Mesenchymal stem cell (in vitro differentiated cells and primary cell): ENCODE measurements around the gene TUBB4B.

Experiments used
- DNase-seq: peaks from one replicate; pipeline ENCODE4 v3.0.0-alpha.2; 2013
- H2AFZ ChIP-seq: one replicate; pipeline ENCODE4 v1.6.1; 2013; ENCODE audit warnings: low read depth, mild to moderate bottlenecking, control low read depth, inconsistent platforms, low read length, moderate library complexity
- H2AK5ac ChIP-seq: 2 replicates; pipeline ENCODE4 v1.6.1; 2013; ENCODE audit warnings: low read length, moderate library complexity, mild to moderate bottlenecking, inconsistent platforms; ENCODE audit not compliant: severe bottlenecking
- H2BK120ac ChIP-seq: one replicate; pipeline ENCODE4 v1.6.1; 2013; ENCODE audit warnings: low read depth, mild to moderate bottlenecking, inconsistent platforms, low read length, moderate library complexity
- H2BK12ac ChIP-seq, 2 experiments: one replicate each; pipeline ENCODE4 v1.6.1; 2013; ENCODE audit warnings: inconsistent platforms in 2 of 2, low read length in 2 of 2, mild to moderate bottlenecking in 2 of 2, moderate library complexity in 2 of 2, control low read depth in 1 of 2
- H2BK15ac ChIP-seq: one replicate; pipeline ENCODE4 v1.6.1; 2013; ENCODE audit warnings: mild to moderate bottlenecking, low read depth, inconsistent platforms; ENCODE audit not compliant: poor library complexity, severe bottlenecking
- H2BK5ac ChIP-seq: 2 replicates; pipeline ENCODE4 v1.6.1; 2013; ENCODE audit warnings: low read depth, mild to moderate bottlenecking, low read length, control low read depth, inconsistent platforms; ENCODE audit not compliant: poor library complexity, severe bottlenecking
- H3K14ac ChIP-seq, 2 experiments: one replicate each; pipeline ENCODE4 v1.6.1; 2013; ENCODE audit warnings: inconsistent platforms in 2 of 2, low read length in 2 of 2, control low read depth in 1 of 2, mild to moderate bottlenecking in 1 of 2, moderate library complexity in 1 of 2
- H3K18ac ChIP-seq, 2 experiments: one replicate each; pipeline ENCODE4 v1.6.1; 2013; ENCODE audit warnings: inconsistent platforms in 2 of 2, low read length in 2 of 2, control low read depth in 1 of 2, low read depth in 1 of 2, mild to moderate bottlenecking in 1 of 2
- H3K23ac ChIP-seq, 2 experiments: one replicate each; pipeline ENCODE4 v1.6.1; 2013; ENCODE audit warnings: inconsistent platforms in 2 of 2, low read length in 2 of 2, mild to moderate bottlenecking in 2 of 2, moderate library complexity in 2 of 2, control low read depth in 1 of 2
- H3K27ac ChIP-seq: 2 replicates; pipeline ENCODE4 v1.5.1; 2013; ENCODE audit warnings: mild to moderate bottlenecking, moderate library complexity, low read length, control low read depth, inconsistent platforms; ENCODE audit not compliant: poor library complexity, severe bottlenecking
- H3K27me3 ChIP-seq, 2 experiments: 2 replicates each; pipeline versions ENCODE4 v1.6.1 to v1.7.0; 2013; ENCODE audit warnings: low read length in 2 of 2, mild to moderate bottlenecking in 2 of 2, moderate library complexity in 2 of 2, control low read depth in 1 of 2, inconsistent platforms in 1 of 2; ENCODE audit not compliant: control insufficient read depth in 1 of 2, insufficient read depth in 1 of 2
- H3K36me3 ChIP-seq, 2 experiments: 2 replicates each; pipeline versions ENCODE4 v1.6.1 to v1.7.0; 2013; ENCODE audit warnings: low read length in 2 of 2, control low read depth in 1 of 2, inconsistent platforms in 1 of 2, low read depth in 1 of 2, mild to moderate bottlenecking in 1 of 2; ENCODE audit not compliant: insufficient read depth in 2 of 2, control insufficient read depth in 1 of 2
- H3K4ac ChIP-seq, 2 experiments: one replicate each; pipeline ENCODE4 v1.6.1; 2013; ENCODE audit warnings: inconsistent platforms in 2 of 2, low read length in 2 of 2, mild to moderate bottlenecking in 2 of 2, moderate library complexity in 2 of 2, control low read depth in 1 of 2, low read depth in 1 of 2
- H3K4me1 ChIP-seq: 2 replicates; pipeline ENCODE4 v1.6.1; 2013; ENCODE audit warnings: low read depth, low read length, control low read depth; ENCODE audit not compliant: control insufficient read depth, insufficient read depth
- H3K4me2 ChIP-seq: 2 replicates; pipeline ENCODE4 v1.6.1; 2013; ENCODE audit warnings: low read length, mild to moderate bottlenecking, inconsistent platforms; ENCODE audit not compliant: poor library complexity, severe bottlenecking
- H3K4me3 ChIP-seq, 2 experiments: 2 replicates each; pipeline versions ENCODE4 v1.5.1 to v1.7.0; 2013; ENCODE audit warnings: low read length in 2 of 2, mild to moderate bottlenecking in 2 of 2, control low read depth in 1 of 2, low read depth in 1 of 2; ENCODE audit not compliant: insufficient read depth in 1 of 2
- H3K79me1 ChIP-seq: replicated peaks from 2 replicates; pipeline ENCODE4 v1.6.1; 2013; ENCODE audit warnings: mild to moderate bottlenecking, control low read depth, low read length, inconsistent platforms; ENCODE audit not compliant: poor library complexity, severe bottlenecking
- H3K9ac ChIP-seq: 2 replicates; pipeline ENCODE4 v1.7.0; 2013; ENCODE audit warnings: mild to moderate bottlenecking, low read length, moderate library complexity
- H3K9me3 ChIP-seq: 2 replicates; pipeline ENCODE4 v1.7.0; 2013; ENCODE audit warnings: mild to moderate bottlenecking, low read length; ENCODE audit not compliant: control insufficient read depth
- H4K8ac ChIP-seq: one replicate; pipeline ENCODE4 v1.6.1; 2013; ENCODE audit warnings: inconsistent platforms, mild to moderate bottlenecking, low read length, moderate library complexity
- H4K91ac ChIP-seq: one replicate; pipeline ENCODE4 v1.6.1; 2013; ENCODE audit warnings: mild to moderate bottlenecking, low read length, inconsistent platforms
- WGBS: methylation state at CpG from one replicate; pipeline ENCODE4 v1.1.7; 2013; ENCODE audit warnings: mixed read lengths; 5-methylcytosine and 5-hydroxymethylcytosine counted together

The TUBB4B gene

DNA sequence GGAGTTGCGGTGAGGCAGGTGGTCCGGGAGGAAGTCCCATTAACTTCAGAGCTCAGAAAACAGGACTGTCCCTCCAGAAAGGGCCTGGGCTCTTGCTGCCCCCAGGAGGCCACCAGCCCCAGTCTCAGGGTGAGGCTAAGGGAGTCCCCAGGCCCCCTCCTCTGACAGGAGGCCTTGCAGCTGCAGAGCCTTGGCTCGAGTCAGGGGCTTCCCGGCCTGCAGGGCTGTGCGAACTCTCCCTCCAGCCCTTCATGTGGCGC lies 6.8 kb downstream of the TUBB4B start:
- Histone ChIP-seq H3K4me1 (peaks cover 40% of the 10 kb centered on the region), H3K23ac (no peak overlapping the region), H3K27ac (no peak overlapping the region), H3K27me3 (peaks cover 0 to 17% of the 10 kb centered on the region in 2 experiments), H3K4me3 (no peak overlapping the region), H3K36me3 (peaks cover 12 to 14% of the 10 kb centered on the region in 2 experiments), H2BK120ac (no peak overlapping the region), H3K4ac (no peak overlapping the region), H3K9ac (no peak overlapping the region), H3K14ac (no peak overlapping the region), H3K4me2 (no peak overlapping the region), H4K8ac (no peak overlapping the region), H2BK5ac (no peak overlapping the region), H4K91ac (no peak overlapping the region), H2AK5ac (no peak overlapping the region), H2BK15ac (no peak overlapping the region), H3K9me3 (no peaks in the 10 kb centered on the region), H3K79me1 (no peaks in the 10 kb centered on the region), H2BK12ac (no peak overlapping the region), H2AFZ (no peak overlapping the region), H3K18ac (no peak overlapping the region)
- DNase-seq = no peak
- 85% methylated on average over 5 of the region's 6 CpGs for WGBS

DNA sequence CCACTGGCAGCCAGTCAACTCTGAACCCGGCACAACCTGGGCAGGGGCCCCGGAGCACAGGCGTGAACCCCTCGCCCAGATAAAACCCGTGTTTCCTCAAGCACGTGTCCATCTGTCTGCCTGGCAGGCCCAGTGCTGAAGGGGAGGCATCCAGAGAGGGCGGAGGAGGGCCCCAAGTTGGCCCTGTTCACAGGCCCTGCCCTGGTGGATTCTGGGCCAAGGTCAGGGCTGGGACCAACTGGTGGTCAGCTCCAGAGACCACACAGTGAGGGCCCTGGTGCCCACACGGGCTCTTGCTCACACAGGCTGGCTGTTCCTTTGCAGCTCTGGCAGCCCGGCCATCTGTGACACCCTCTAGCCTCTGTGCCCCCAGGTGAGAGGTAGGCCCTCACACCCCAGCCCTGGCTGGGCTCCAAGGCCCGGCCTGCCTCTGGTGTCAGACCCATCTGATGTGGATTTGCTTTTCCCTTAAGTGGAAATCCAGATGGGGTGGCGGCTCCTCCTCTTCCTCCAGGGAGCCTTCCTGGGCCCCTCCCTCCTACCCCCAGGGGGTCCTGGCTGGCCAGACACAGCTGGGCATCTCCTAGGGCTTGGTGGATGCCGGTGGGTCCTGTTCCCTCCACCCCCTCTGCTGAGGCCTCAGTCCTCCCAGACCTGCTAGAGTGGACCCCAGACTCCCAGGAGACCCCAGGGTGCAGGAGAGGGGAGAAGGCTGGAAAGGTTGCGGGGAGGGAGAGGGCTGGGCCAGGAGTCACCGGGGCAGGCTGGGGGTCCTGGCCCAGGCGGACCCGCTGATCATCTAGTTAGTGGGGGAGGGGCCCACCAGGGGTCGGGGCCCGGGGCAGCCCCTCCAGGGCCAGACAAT lies 9.5 kb downstream of the TUBB4B start:
- Histone ChIP-seq H3K14ac (no peak overlapping the region), H3K9me3 (no peaks in the 10 kb centered on the region), H2BK15ac (no peak overlapping the region), H3K4me2 (no peak overlapping the region), H2BK5ac (no peak overlapping the region), H4K91ac (no peak overlapping the region), H3K27ac (no peak overlapping the region), H2BK12ac (no peak overlapping the region), H3K23ac (no peak overlapping the region), H3K36me3 (peaks cover 0 to under 1% of the 10 kb centered on the region in 2 experiments), H2AFZ (no peak overlapping the region), H3K9ac (no peak overlapping the region), H3K18ac (no peak overlapping the region), H2AK5ac (no peak overlapping the region), H3K4me1 (peaks cover 28% of the 10 kb centered on the region), H3K4me3 (no peak overlapping the region), H2BK120ac (no peak overlapping the region), H3K27me3 (peaks cover 0 to 13% of the 10 kb centered on the region in 2 experiments), H4K8ac (no peak overlapping the region), H3K4ac (no peak overlapping the region), H3K79me1 (peaks cover 2% of the 10 kb centered on the region)
- no peak for DNase-seq
- WGBS = 73% methylated on average over 17 of the region's 18 CpGs

DNA sequence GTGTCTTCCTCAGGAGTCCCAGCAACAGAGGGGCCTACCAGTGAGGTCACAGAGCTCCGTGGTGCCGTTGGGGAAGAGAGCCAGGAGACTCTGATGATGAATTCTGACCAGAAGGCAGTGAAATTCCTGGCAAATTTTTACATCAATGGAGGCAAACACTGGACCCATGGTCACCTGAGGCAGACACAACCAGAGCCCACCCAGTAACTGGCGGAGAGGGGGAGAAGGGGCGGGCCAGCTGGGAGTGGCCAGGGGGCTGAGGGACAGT lies 10.0 kb downstream of the TUBB4B start, which contains the start of gene STPG3:
TSS of gene STPG3 (plus strand) at position 93 of the 268 bp plus-strand sequence. CDS start at position 94, 1 bp downstream.
- no peak within 1 kb of the TSS for H2BK5ac ChIP-seq
- WGBS = 75% methylated on average over 4 of the region's 4 CpGs
- H3K4me2 ChIP-seq = no peak within 1 kb of the TSS

DNA sequence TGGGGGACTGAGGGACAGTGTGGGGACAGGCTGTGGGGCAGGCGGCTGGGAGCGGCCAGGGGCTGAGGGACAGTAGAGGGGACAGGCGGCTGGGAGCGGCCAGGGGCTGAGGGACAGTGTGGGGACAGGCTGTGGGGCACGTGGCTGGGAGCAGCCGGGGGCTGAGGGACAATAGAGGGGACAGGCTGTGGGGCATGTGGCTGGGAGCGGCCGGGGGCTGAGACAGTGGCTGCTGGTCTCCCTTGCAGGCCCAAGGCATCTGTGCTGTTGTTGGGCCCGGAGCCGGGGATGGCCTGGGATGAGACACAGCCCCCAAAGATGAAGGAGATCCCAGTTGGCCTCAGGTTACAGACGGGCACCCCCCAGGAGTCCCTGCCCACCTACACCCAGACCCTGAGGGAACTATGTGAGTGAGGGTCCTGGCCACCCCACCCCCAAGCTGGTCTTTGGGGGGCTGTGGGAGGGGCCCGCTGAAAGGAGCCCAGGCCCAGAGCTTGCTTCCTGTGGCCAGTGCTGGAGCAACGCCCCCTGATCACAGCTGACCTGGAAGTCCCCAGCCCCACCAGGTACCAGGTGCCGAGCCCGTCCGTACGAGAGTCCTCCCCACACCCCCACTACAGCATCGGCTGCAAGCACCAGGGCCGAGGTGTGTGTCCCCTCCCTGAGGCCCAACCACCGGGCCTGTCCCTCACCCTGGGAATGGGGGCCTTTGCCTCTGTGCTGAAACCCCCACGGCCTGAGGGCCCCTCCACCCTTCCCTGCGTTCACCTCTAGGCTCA lies 10.6 kb downstream of the TUBB4B start:
- H3K27ac ChIP-seq = no peak overlapping the region
- H3K23ac ChIP-seq = no peak overlapping the region
- H4K91ac ChIP-seq = no peak overlapping the region
- H3K9me3 ChIP-seq = no peaks in the 10 kb centered on the region
- H3K79me1 ChIP-seq = peaks cover 5% of the 10 kb centered on the region
- no peak overlapping the region for H2AFZ ChIP-seq
- no peak overlapping the region for H3K9ac ChIP-seq
- no peak overlapping the region for H3K14ac ChIP-seq
- H2AK5ac ChIP-seq = no peak overlapping the region
- H3K36me3 ChIP-seq = peaks cover 0 to 11% of the 10 kb centered on the region in 2 experiments
- no peak overlapping the region for H3K4ac ChIP-seq
- H3K4me3 ChIP-seq = peak overlapping the region in 1 of 2 experiments; percentile 7
- peaks cover 0 to 5% of the 10 kb centered on the region in 2 experiments for H3K27me3 ChIP-seq
- no peak overlapping the region for H4K8ac ChIP-seq
- peak overlapping the region in 1 of 2 experiments; percentile 11 for H2BK12ac ChIP-seq
- H2BK5ac ChIP-seq = no peak overlapping the region
- no peak for DNase-seq
- H3K4me1 ChIP-seq = peaks cover 36% of the 10 kb centered on the region
- WGBS = 93% methylated on average over 16 of the region's 22 CpGs
- H2BK120ac ChIP-seq = no peak overlapping the region
- no peak overlapping the region for H3K4me2 ChIP-seq
- H3K18ac ChIP-seq = no peak overlapping the region
- peak overlapping the region; percentile 33 for H2BK15ac ChIP-seq

More for the DNA sequence above, 10.0 kb downstream of the TUBB4B start, which contains the start of gene STPG3:
- H3K23ac ChIP-seq = no peak within 1 kb of the TSS
- peaks cover 0 to 6% of the 10 kb centered on the region in 2 experiments for H3K36me3 ChIP-seq
- peaks cover 31% of the 10 kb centered on the region for H3K4me1 ChIP-seq
- peak within 1 kb of the TSS in 1 of 2 experiments; percentile 11 for H2BK12ac ChIP-seq
- H2AK5ac ChIP-seq = no peak within 1 kb of the TSS
- peak within 1 kb of the TSS; percentile 33 for H2BK15ac ChIP-seq
- no peak within 1 kb of the TSS for H2AFZ ChIP-seq
- H3K14ac ChIP-seq = no peak within 1 kb of the TSS
- no peak within 1 kb of the TSS for H4K8ac ChIP-seq
- H3K9ac ChIP-seq = no peak within 1 kb of the TSS
- peaks cover 2% of the 10 kb centered on the region for H3K79me1 ChIP-seq
- H3K4ac ChIP-seq = no peak within 1 kb of the TSS
- peak within 1 kb of the TSS in 1 of 2 experiments; percentile 7 for H3K4me3 ChIP-seq
- H3K18ac ChIP-seq = no peak within 1 kb of the TSS
- no peaks in the 10 kb centered on the region for H3K9me3 ChIP-seq
- no peak within 1 kb of the TSS for H2BK120ac ChIP-seq
- no peak within 1 kb of the TSS for H4K91ac ChIP-seq
- H3K27me3 ChIP-seq = peaks cover 0 to 7% of the 10 kb centered on the region in 2 experiments
- no peak within 1 kb of the TSS for H3K27ac ChIP-seq
- DNase-seq = no peak
